SH-SY5Y (cell line): ENCODE measurements around the gene ANO10.

Experiments
- GATA2 ChIP-seq: IDR thresholded peaks from 2 replicates; pipeline ENCODE4 v1.6.1; 2011; ENCODE audit warnings: mild to moderate bottlenecking, low read depth, low read length
- GATA3 ChIP-seq: IDR thresholded peaks from 2 replicates; pipeline ENCODE4 v1.6.1; 2011; ENCODE audit warnings: low read depth, mild to moderate bottlenecking, low read length, moderate library complexity

GRCh38 chr3:43319794-43320193, 302.0 kb downstream of the ANO10 start:
- TF ChIP-seq GATA3 (no peak), GATA2 (no peak)
